Measurements from ENCODE around the gene RBM39. TPM values are rescaled to one million over a fixed set of nuclear protein-coding genes. Genes with fewer than 3 reads are reported as not detected.
A peak's percentile ranks its signal among the peaks of the same experiment; 100 is the strongest.

Gene RBM39
- total RNA-seq, 1 donor from 2014 or later, result 208 TPM

- peaks cover 46% of the 10 kb centered on the region for H3K36me3 ChIP-seq (ENCODE audit: insufficient read depth, low read length)
- H3K36me3 Mint-ChIP-seq (ENCODE audit: low read depth, unreplicated experiment), result peaks cover 25% of the 10 kb centered on the region
- peak overlapping the region; percentile 98 for H3K4me2 ChIP-seq (ENCODE audit: low read length)
- no peaks in the 10 kb centered on the region for H3K27me3 Mint-ChIP-seq (ENCODE audit: low read depth, unreplicated experiment)
- H3K9me3 ChIP-seq (ENCODE audit: insufficient read depth, low read depth, low read length), result no peaks in the 10 kb centered on the region
- peak overlapping the region; percentile 47 for H3K27ac Mint-ChIP-seq (ENCODE audit: unreplicated experiment)
- H3K9ac ChIP-seq (ENCODE audit: low read length), result peak overlapping the region; percentile 100
- no peaks in the 10 kb centered on the region for H3K27me3 ChIP-seq (ENCODE audit: insufficient read depth, low read length)
- no peak for FAIRE-seq
- TF ChIP-seq CTCF (IDR thresholded peaks at IDR 0.05; ENCODE audit: insufficient read depth, low read depth, low read length) (peak; percentile 30), EZH2 (IDR thresholded peaks at IDR 0.05; ENCODE audit: insufficient read depth, low read length) (no peak)
- no peak overlapping the region for H2AFZ ChIP-seq (ENCODE audit: low read depth, low read length)
- H3K4me1 ChIP-seq (ENCODE audit: insufficient read depth, low read length), result peaks cover 29% of the 10 kb centered on the region
- H3K4me3 Mint-ChIP-seq (ENCODE audit: unreplicated experiment), result peak overlapping the region; percentile 99
- H3K27ac ChIP-seq (ENCODE audit: low read depth, low read length), result no peak overlapping the region
- peak; percentile 21 for DNase-seq (ENCODE audit: low read depth)
- H3K4me3 ChIP-seq (ENCODE audit: insufficient read depth, low read depth, low read length), result peak overlapping the region; percentile 100
- H3K9me3 Mint-ChIP-seq (ENCODE audit: unreplicated experiment), result no peaks in the 10 kb centered on the region
- peaks cover 21% of the 10 kb centered on the region for H3K4me1 Mint-ChIP-seq (ENCODE audit: low read depth, unreplicated experiment)
- H3K79me2 ChIP-seq (ENCODE audit: insufficient read depth, low read length), result peaks cover 86% of the 10 kb centered on the region
- H4K20me1 ChIP-seq (ENCODE audit: insufficient read depth, low read length), result peaks cover 71% of the 10 kb centered on the region
Measured at GRCh38 chr20:35739294-35740163, 2.5 kb downstream of the RBM39 start.

- FAIRE-seq, result no peak
- Mint-ChIP-seq H3K27me3 (ENCODE audit: low read depth, unreplicated experiment) (no peaks in the 10 kb centered on the region), H3K4me3 (ENCODE audit: unreplicated experiment) (peak overlapping the region; percentile 71), H3K9me3 (ENCODE audit: unreplicated experiment) (no peaks in the 10 kb centered on the region), H3K36me3 (ENCODE audit: low read depth, unreplicated experiment) (peaks cover 29% of the 10 kb centered on the region), H3K27ac (ENCODE audit: unreplicated experiment) (no peak overlapping the region), H3K4me1 (ENCODE audit: low read depth, unreplicated experiment) (peaks cover 23% of the 10 kb centered on the region)
- peaks cover 55% of the 10 kb centered on the region for H3K36me3 ChIP-seq (ENCODE audit: insufficient read depth, low read length)
- H3K4me2 ChIP-seq (ENCODE audit: low read length), result peak overlapping the region; percentile 54
- no peaks in the 10 kb centered on the region for H3K9me3 ChIP-seq (ENCODE audit: insufficient read depth, low read depth, low read length)
- no peaks in the 10 kb centered on the region for H3K27me3 ChIP-seq (ENCODE audit: insufficient read depth, low read length)
- peaks cover 30% of the 10 kb centered on the region for H3K4me1 ChIP-seq (ENCODE audit: insufficient read depth, low read length)
- H3K27ac ChIP-seq (ENCODE audit: low read depth, low read length), result no peak overlapping the region
- H3K9ac ChIP-seq (ENCODE audit: low read length), result peak overlapping the region; percentile 18
- peak overlapping the region; percentile 13 for H3K4me3 ChIP-seq (ENCODE audit: insufficient read depth, low read depth, low read length)
- no peak overlapping the region for H2AFZ ChIP-seq (ENCODE audit: low read depth, low read length)
- TF ChIP-seq EZH2 (IDR thresholded peaks at IDR 0.05; ENCODE audit: insufficient read depth, low read length) (no peak), CTCF (IDR thresholded peaks at IDR 0.05; ENCODE audit: insufficient read depth, low read depth, low read length) (no peak)
- H3K79me2 ChIP-seq (ENCODE audit: insufficient read depth, low read length), result peaks cover 96% of the 10 kb centered on the region
- DNase-seq (ENCODE audit: low read depth), result no peak
- H4K20me1 ChIP-seq (ENCODE audit: insufficient read depth, low read length), result peaks cover 80% of the 10 kb centered on the region
Measured at GRCh38 chr20:35738410-35739179, 3.5 kb downstream of the RBM39 start.
